ENCODE measurements around the gene FBXL17. TPM values are rescaled to one million over a fixed set of nuclear protein-coding genes. Genes with fewer than 3 reads are reported as not detected.

The FBXL17 gene
- polyA plus RNA-seq, 1 of the 3 experiments (the other 2 are of a cell fraction): 4.4 TPM

- Histone ChIP-seq H3K4me2 (no peak overlapping the region), H3K4me1 (ENCODE audit: control insufficient read depth in 1 of 2, insufficient read depth in 2 of 2, low read depth in 1 of 2, low read length in 1 of 2) (no peaks in the 10 kb centered on the region), H3K79me2 (ENCODE audit: insufficient read depth) (peaks cover 4% of the 10 kb centered on the region), H3K36me3 (replicated peaks in 1 of 2; ENCODE audit: control insufficient read depth in 1 of 2, insufficient read depth in 2 of 2, low read length in 1 of 2) (peaks cover 0 to 4% of the 10 kb centered on the region in 2 experiments), H3K27me3 (ENCODE audit: insufficient read depth) (no peaks in the 10 kb centered on the region), H3K4me3 (ENCODE audit: low read depth in 2 of 2, low read length in 1 of 2) (no peak overlapping the region), H3K9me3 (no peaks in the 10 kb centered on the region), H4K20me1 (ENCODE audit: insufficient read depth) (no peaks in the 10 kb centered on the region), H3K9me2 (no peaks in the 10 kb centered on the region), H3F3A (replicated peaks; ENCODE audit: insufficient read depth) (no peaks in the 10 kb centered on the region), H3K27ac (ENCODE audit: low read depth in 2 of 2, low read length in 1 of 2) (no peak overlapping the region), H3K9ac (no peak overlapping the region), H2AFZ (ENCODE audit: low read depth) (no peak overlapping the region)
- ChIA-PET POLR2A (no interaction called here), CTCF (interaction anchor here (2.1 kb wide), 1 partner anchor 18 kb away, joined by 12 read pairs; no protein-coding TSS in a partner anchor)
- DNase-seq: no peak
- WGBS (ENCODE audit: low lambda C conversion rate): 91% methylated on average over 3 of the region's 3 CpGs
- TF ChIP-seq YY1 (IDR thresholded peaks at IDR 0.05; ENCODE audit: low read depth) (no peak), EP300 (IDR thresholded peaks at IDR 0.05; ENCODE audit: borderline replicate concordance in 1 of 2, low read depth in 1 of 2, low read length in 1 of 2) (no peak), CHD2 (IDR thresholded peaks at IDR 0.05; ENCODE audit: low read length, partially characterized antibody) (no peak), FOSL2 (IDR thresholded peaks at IDR 0.05; ENCODE audit: borderline replicate concordance, low read depth) (no peak), POLR2AphosphoS5 (IDR thresholded peaks at IDR 0.05; ENCODE audit: low read depth, low read length) (no peak), SIN3A (IDR thresholded peaks at IDR 0.05; ENCODE audit: borderline replicate concordance, low read depth, low read length) (no peak), ELF1 (IDR thresholded peaks at IDR 0.05) (no peak), USF2 (IDR thresholded peaks at IDR 0.05; ENCODE audit: borderline replicate concordance, low read depth, low read length) (no peak), FOXM1 (IDR thresholded peaks at IDR 0.05; ENCODE audit: low read depth) (no peak), EZH2phosphoT487 (IDR thresholded peaks at IDR 0.05; ENCODE audit: borderline replicate concordance, low read depth) (no peak), REST (IDR thresholded peaks at IDR 0.05; ENCODE audit: low read depth, low read length) (no peak), ZBTB33 (IDR thresholded peaks at IDR 0.05; ENCODE audit: borderline replicate concordance, low read depth) (no peak), NRF1 (IDR thresholded peaks at IDR 0.05; ENCODE audit: low read depth, low read length) (no peak), NFIC (IDR thresholded peaks at IDR 0.05; ENCODE audit: borderline replicate concordance) (no peak), SMC3 (IDR thresholded peaks at IDR 0.05; ENCODE audit: low read depth, low read length) (no peak), RFX5 (IDR thresholded peaks at IDR 0.05; ENCODE audit: low read length) (no peak), TCF12 (IDR thresholded peaks at IDR 0.05) (no peak), RCOR1 (IDR thresholded peaks at IDR 0.05; ENCODE audit: low read length) (no peak), TEAD4 (IDR thresholded peaks at IDR 0.05; ENCODE audit: borderline replicate concordance, insufficient read depth) (no peak)
Measured at GRCh38 chr5:108278285-108279240, 103.3 kb downstream of the FBXL17 start.

All from SK-N-SH (cell line).